Measurements from ENCODE around the gene GREB1. TPM values are rescaled to one million over a fixed set of nuclear protein-coding genes. Genes with fewer than 3 reads are reported as not detected.

GREB1 gene
- total RNA-seq, 1 experiment from 2014 or later: 0.37 TPM

DNA sequence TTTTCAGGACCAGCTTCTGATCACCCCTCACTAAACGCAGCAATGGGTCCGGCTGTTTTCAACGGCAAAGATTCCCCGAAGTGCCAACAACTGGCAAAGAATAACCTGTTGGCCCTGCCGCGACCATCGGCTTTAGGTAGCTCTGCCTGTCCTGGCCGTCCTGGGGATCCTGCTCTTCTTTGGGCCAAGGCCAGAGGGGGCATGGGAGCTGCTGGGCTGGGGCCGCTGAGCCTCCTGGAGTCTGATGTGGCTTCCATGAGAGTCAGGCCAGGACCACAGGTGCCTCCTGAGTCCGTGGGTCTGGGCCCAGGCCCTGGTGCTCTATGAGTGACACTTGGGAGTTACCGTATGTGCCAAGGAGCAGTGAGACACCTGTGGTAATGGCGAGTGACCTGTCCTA, 46.9 kb downstream of the GREB1 start:
- no peak overlapping the region for H2AFZ ChIP-seq
- H3K4me2 ChIP-seq: no peak overlapping the region
- BruUV-seq (replicated peaks): no TSS peak
- H3K9me3 ChIP-seq (ENCODE audit: insufficient read depth, low read depth): no peaks in the 10 kb centered on the region
- CTCF ChIA-PET: interaction anchor here (0.5 kb wide), 1 partner anchor 42 kb away, joined by 4 read pairs; no protein-coding TSS in a partner anchor
- TF ChIP-seq, protein P1, sequence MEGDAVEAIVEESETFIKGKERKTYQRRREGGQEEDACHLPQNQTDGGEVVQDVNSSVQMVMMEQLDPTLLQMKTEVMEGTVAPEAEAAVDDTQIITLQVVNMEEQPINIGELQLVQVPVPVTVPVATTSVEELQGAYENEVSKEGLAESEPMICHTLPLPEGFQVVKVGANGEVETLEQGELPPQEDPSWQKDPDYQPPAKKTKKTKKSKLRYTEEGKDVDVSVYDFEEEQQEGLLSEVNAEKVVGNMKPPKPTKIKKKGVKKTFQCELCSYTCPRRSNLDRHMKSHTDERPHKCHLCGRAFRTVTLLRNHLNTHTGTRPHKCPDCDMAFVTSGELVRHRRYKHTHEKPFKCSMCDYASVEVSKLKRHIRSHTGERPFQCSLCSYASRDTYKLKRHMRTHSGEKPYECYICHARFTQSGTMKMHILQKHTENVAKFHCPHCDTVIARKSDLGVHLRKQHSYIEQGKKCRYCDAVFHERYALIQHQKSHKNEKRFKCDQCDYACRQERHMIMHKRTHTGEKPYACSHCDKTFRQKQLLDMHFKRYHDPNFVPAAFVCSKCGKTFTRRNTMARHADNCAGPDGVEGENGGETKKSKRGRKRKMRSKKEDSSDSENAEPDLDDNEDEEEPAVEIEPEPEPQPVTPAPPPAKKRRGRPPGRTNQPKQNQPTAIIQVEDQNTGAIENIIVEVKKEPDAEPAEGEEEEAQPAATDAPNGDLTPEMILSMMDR (conservative IDR thresholded peaks at IDR 0.05): no peak
- no peak for TF ChIP-seq EZH2 (IDR thresholded peaks at IDR 0.05; ENCODE audit: low read depth)
- no peaks in the 10 kb centered on the region for H3F3A ChIP-seq (ENCODE audit: insufficient read depth, low read depth)
- H3K9me2 ChIP-seq (ENCODE audit: insufficient read depth): no peaks in the 10 kb centered on the region
- intact Hi-C loops (cut with micrococcal nuclease; ENCODE audit: unreplicated experiment): loop anchor here (5.0 kb wide), 2 partner anchors 197 to 873 kb away; no protein-coding TSS in a partner anchor
- no peak overlapping the region for H3K4me3 ChIP-seq
- no peaks in the 10 kb centered on the region for H3K4me1 ChIP-seq (replicated peaks; ENCODE audit: insufficient read depth)
- POLR2A ChIA-PET (ENCODE audit: unreplicated experiment): no interaction called here
- no peaks in the 10 kb centered on the region for H4K20me1 ChIP-seq (ENCODE audit: insufficient read depth)
- no peak overlapping the region for H3K27ac ChIP-seq
- no peak for DNase-seq
- H3K36me3 ChIP-seq (ENCODE audit: low read depth): no peaks in the 10 kb centered on the region
- H3K79me2 ChIP-seq (ENCODE audit: low read depth): no peaks in the 10 kb centered on the region
- peaks cover 61% of the 10 kb centered on the region for H3K27me3 ChIP-seq (ENCODE audit: insufficient read depth, low read depth)

DNA sequence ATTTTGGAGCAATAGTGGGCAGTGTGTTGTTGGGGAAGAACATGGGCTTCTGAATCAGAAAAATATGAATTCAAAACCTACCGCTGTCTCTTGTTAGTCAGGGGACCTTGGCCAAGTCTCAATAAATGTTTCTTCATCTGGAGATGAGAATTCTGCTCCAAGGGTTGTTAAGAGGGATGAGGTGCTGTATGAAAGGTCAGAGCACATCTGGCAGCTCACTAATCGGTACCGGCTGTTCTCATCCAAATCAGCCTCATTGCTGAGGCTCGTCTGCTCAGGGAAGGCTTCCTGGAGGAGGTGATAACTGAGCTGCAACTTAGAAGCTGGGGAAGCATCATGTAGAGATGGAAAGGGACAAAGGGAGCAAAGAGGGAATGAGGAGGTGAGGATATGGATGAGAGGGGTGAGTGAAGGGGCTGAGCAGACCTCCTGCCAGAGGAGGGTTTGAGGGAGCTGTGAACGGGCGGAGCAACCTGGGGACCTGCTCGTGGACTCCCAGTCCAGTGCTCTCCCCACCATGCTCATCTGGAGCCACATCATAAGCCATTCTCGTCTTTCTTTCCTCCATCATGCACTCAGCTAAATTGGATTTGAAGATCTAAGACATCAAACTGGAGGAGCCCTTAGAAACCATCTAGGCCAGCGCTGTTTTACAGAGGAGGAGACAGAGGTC, 47.4 kb downstream of the GREB1 start:
- H3K27me3 ChIP-seq (ENCODE audit: insufficient read depth, low read depth): peaks cover 62% of the 10 kb centered on the region
- H3K4me3 ChIP-seq: no peak overlapping the region
- H3K4me2 ChIP-seq: no peak overlapping the region
- no peaks in the 10 kb centered on the region for H3K9me3 ChIP-seq (ENCODE audit: insufficient read depth, low read depth)
- BruUV-seq (replicated peaks): no TSS peak
- no peaks in the 10 kb centered on the region for H3K36me3 ChIP-seq (ENCODE audit: low read depth)
- no peak overlapping the region for H2AFZ ChIP-seq
- no peak overlapping the region for H3K27ac ChIP-seq
- H3K9me2 ChIP-seq (ENCODE audit: insufficient read depth): no peaks in the 10 kb centered on the region
- no peaks in the 10 kb centered on the region for H3K4me1 ChIP-seq (replicated peaks; ENCODE audit: insufficient read depth)
- intact Hi-C loops (cut with micrococcal nuclease; ENCODE audit: unreplicated experiment): loop anchor here (5.0 kb wide), 2 partner anchors 196 to 874 kb away; no protein-coding TSS in a partner anchor
- H3K79me2 ChIP-seq (ENCODE audit: low read depth): no peaks in the 10 kb centered on the region
- H4K20me1 ChIP-seq (ENCODE audit: insufficient read depth): no peaks in the 10 kb centered on the region
- TF ChIP-seq, protein P1 (conservative IDR thresholded peaks at IDR 0.05): no peak
- TF ChIP-seq EZH2 (IDR thresholded peaks at IDR 0.05; ENCODE audit: low read depth): no peak
- no peaks in the 10 kb centered on the region for H3F3A ChIP-seq (ENCODE audit: insufficient read depth, low read depth)
- no peak for DNase-seq
- CTCF ChIA-PET: interaction anchor here (0.5 to 2.1 kb wide), 2 partner anchors 43 to 449 kb away, joined by 4 to 21 read pairs; a partner anchor contains a TSS
- POLR2A ChIA-PET (ENCODE audit: unreplicated experiment): no interaction called here

DNA sequence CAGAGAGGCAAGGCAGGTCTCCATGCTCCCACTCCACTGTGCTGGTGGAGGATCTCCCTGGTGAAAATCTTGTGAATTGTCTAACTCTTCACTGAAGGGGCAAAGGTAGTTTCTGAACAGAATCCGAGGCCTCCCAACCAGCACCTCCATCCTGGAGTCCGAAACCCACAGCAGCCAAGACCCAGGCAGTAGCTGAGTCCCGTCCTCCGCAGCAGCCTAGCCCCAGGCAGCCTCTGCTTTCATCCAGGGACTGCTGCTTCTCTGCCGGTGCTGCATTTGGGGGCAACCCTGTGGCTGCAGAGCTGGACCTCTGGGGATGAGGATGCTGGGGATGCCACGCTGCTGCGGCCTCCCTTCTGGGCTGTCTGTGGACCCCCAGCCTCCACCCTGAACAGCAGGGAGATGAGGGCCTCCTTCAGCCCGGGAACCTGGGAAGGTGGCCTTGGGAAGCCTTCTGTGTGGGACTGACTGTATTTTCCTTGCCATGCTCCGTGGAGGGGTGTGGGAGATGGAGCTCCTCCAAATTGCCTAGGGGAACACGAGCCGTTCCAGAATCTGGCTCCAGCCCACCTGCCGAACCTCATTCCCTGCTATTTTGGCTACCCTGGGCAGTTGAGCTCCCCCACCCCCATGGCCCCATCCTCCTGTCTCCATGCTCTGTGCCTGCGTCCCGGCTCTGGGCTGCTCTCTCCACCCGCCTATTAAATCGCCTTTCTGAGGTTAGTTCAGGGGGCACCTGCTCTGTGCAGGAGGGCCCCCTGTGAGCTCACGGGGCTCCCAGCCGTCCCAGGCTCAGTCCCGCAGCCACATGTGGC, 48.2 kb downstream of the GREB1 start:
- no TSS peak for BruUV-seq (replicated peaks)
- Histone ChIP-seq H3F3A (ENCODE audit: insufficient read depth, low read depth) (no peaks in the 10 kb centered on the region), H2AFZ (no peak overlapping the region), H3K79me2 (ENCODE audit: low read depth) (no peaks in the 10 kb centered on the region), H3K27ac (no peak overlapping the region), H3K36me3 (ENCODE audit: low read depth) (no peaks in the 10 kb centered on the region), H3K4me2 (no peak overlapping the region), H3K4me1 (replicated peaks; ENCODE audit: insufficient read depth) (no peaks in the 10 kb centered on the region), H3K27me3 (ENCODE audit: insufficient read depth, low read depth) (peaks cover 62% of the 10 kb centered on the region), H4K20me1 (ENCODE audit: insufficient read depth) (no peaks in the 10 kb centered on the region), H3K9me2 (ENCODE audit: insufficient read depth) (no peaks in the 10 kb centered on the region), H3K9me3 (ENCODE audit: insufficient read depth, low read depth) (no peaks in the 10 kb centered on the region), H3K4me3 (no peak overlapping the region)
- intact Hi-C loops (cut with micrococcal nuclease; ENCODE audit: unreplicated experiment): loop anchor here (2.0 to 5.0 kb wide), 3 partner anchors 195 to 875 kb away; no protein-coding TSS in a partner anchor
- no peak for DNase-seq
- POLR2A ChIA-PET (ENCODE audit: unreplicated experiment): no interaction called here
- CTCF ChIA-PET: interaction anchor here (0.5 to 2.1 kb wide), 3 partner anchors 116 to 449 kb away, joined by 3 to 21 read pairs (median 5); partner anchors contain the start of gene E2F6
- no peak for TF ChIP-seq EZH2 (IDR thresholded peaks at IDR 0.05; ENCODE audit: low read depth)
- TF ChIP-seq, protein P1 (conservative IDR thresholded peaks at IDR 0.05): no peak
